A549 (cell line): ENCODE results near the gene SYNE3. TPM values are rescaled to one million over a fixed set of nuclear protein-coding genes. Genes with fewer than 3 reads are reported as not detected.

Source experiments
- ATAC-seq, 2 experiments: fragments of 200-7000 bp in 1 of 2; fragments of >200 bp in 1 of 2; cut with Nextera tagmentation in 1 of 2; cut with Tn5 transposase in 1 of 2; 3 replicates each; pipeline versions ENCODE4 v1.8.0 to v1.9.1; 2018 to 2020; ENCODE audit warnings: mild to moderate bottlenecking in 1 of 2, moderate library complexity in 1 of 2
- CTCF ChIA-PET: fragments of 300-600 bp; sonication (Branson Sonifier 250); formaldehyde crosslinking; extraction: SDS; loops from one replicate; lab custom pipeline; 2021; ENCODE audit warnings: antibody characterized with exemption, inconsistent platforms; lab: Yijun Ruan, JAX
- POLR2A ChIA-PET: fragments of 350-600 bp; formaldehyde crosslinking; extraction: SDS; loops from one replicate; lab custom pipeline; 2021; ENCODE audit warnings: antibody characterized with exemption, inconsistent platforms; lab: Yijun Ruan, JAX
- DNase-seq, 2 experiments: peaks; one replicate each; pipeline versions ENCODE4 v3.0.0 to v3.0.0-alpha.2; 2011 to 2016; ENCODE audit warnings: low read depth in 1 of 2, low spot score in 1 of 2
- FAIRE-seq: peaks from 2 replicates; lab custom pipeline; 2011; peaks lifted over from hg19 to GRCh38; lab: Jason Lieb, UNC
- H3K27ac ChIP-seq, 2 experiments: fragments of >200 bp; sonication (Bioruptor Twin); formaldehyde crosslinking; 3 replicates each; pipeline ENCODE4 v1.5.1; 2016 to 2017
- H3K4me1 ChIP-seq: fragments of >200 bp; sonication (Bioruptor Twin); formaldehyde crosslinking; 3 replicates; pipeline ENCODE4 v1.6.1; 2016
- H3K4me2 ChIP-seq: fragments of >200 bp; sonication (Bioruptor Twin); formaldehyde crosslinking; 3 replicates; pipeline ENCODE4 v1.6.1; 2016
- H3K4me3 ChIP-seq: fragments of >200 bp; sonication (Bioruptor Twin); formaldehyde crosslinking; 3 replicates; pipeline ENCODE4 v1.5.1; 2016
- H3K9me3 ChIP-seq: fragments of >200 bp; sonication (Bioruptor Twin); formaldehyde crosslinking; 3 replicates; pipeline ENCODE4 v1.6.1; 2016
- ATOH8 ChIP-seq: fragments of 250-450 bp; sonication (Bioruptor Pico); IDR thresholded peaks from 2 replicates; pipeline ENCODE4 v1.5.0; 2020; ENCODE audit warnings: low read depth, mild to moderate bottlenecking, moderate library complexity
- CEBPB ChIP-seq, 2 experiments: fragments of >200 bp in 1 of 2; sonication (Bioruptor Twin) in 1 of 2; formaldehyde crosslinking in 1 of 2; IDR thresholded peaks; 2 replicates each; pipeline ENCODE4 v1.6.1; 2012 to 2016
- CTCF ChIP-seq: fragments of >200 bp; sonication (Bioruptor Twin); formaldehyde crosslinking; IDR thresholded peaks from 3 replicates; pipeline ENCODE4 v1.5.1; 2016
- EHMT2 ChIP-seq: fragments of 200-600 bp; sonication (generic); IDR thresholded peaks from 2 replicates; pipeline ENCODE4 v1.6.1; 2016; ENCODE audit warnings: antibody characterized with exemption, low read depth, mild to moderate bottlenecking, moderate library complexity
- FOSB ChIP-seq: fragments of 250-450 bp; sonication (Bioruptor Pico); IDR thresholded peaks from 2 replicates; pipeline ENCODE4 v1.5.0; 2020; ENCODE audit warnings: mild to moderate bottlenecking, moderate library complexity
- FOXS1 ChIP-seq: fragments of 250-450 bp; sonication (Bioruptor Pico); IDR thresholded peaks from 2 replicates; pipeline ENCODE4 v1.5.0; 2020; ENCODE audit warnings: mild to moderate bottlenecking, moderate library complexity
- GATA3 ChIP-seq: IDR thresholded peaks from 2 replicates; pipeline ENCODE4 v1.6.1; 2012; ENCODE audit warnings: borderline replicate concordance
- HOXA7 ChIP-seq: fragments of 250-450 bp; sonication (Bioruptor Pico); IDR thresholded peaks from 2 replicates; pipeline ENCODE4 v1.5.0; 2020; ENCODE audit warnings: mild to moderate bottlenecking, moderate library complexity
- HOXB5 ChIP-seq: fragments of 250-450 bp; sonication (Bioruptor Pico); IDR thresholded peaks from 2 replicates; pipeline ENCODE4 v1.5.0; 2020; ENCODE audit warnings: mild to moderate bottlenecking, moderate library complexity
- KDM5A ChIP-seq: fragments of 200-600 bp; sonication (generic); IDR thresholded peaks from 2 replicates; pipeline ENCODE4 v1.6.1; 2016; ENCODE audit warnings: antibody characterized with exemption, mild to moderate bottlenecking
- MAFK ChIP-seq: fragments of 450-650 bp; IDR thresholded peaks from 2 replicates; pipeline ENCODE4 v1.6.1; 2014; ENCODE audit not compliant: partially characterized antibody
- MAZ ChIP-seq: fragments of 150-350 bp; IDR thresholded peaks from 2 replicates; pipeline ENCODE4 v1.6.1; 2014; ENCODE audit warnings: antibody characterized with exemption, low read depth, low read length, borderline replicate concordance
- PBX3 ChIP-seq: IDR thresholded peaks from 2 replicates; pipeline ENCODE4 v1.6.1; 2012
- PHF8 ChIP-seq: fragments of 200-600 bp; sonication (generic); IDR thresholded peaks from 2 replicates; pipeline ENCODE4 v1.6.1; 2016; ENCODE audit warnings: low read depth, mild to moderate bottlenecking, antibody characterized with exemption, moderate library complexity, borderline replicate concordance
- POLR2A ChIP-seq: IDR thresholded peaks from 2 replicates; pipeline ENCODE4 v1.6.1; 2012; ENCODE audit warnings: mild to moderate bottlenecking, low read length
- RAD21 ChIP-seq, 2 experiments: fragments of >200 bp in 1 of 2; sonication (Bioruptor Twin) in 1 of 2; formaldehyde crosslinking in 1 of 2; IDR thresholded peaks in 1 of 2; conservative IDR thresholded peaks in 1 of 2; 2 replicates in 1 of 2; 3 replicates in 1 of 2; pipeline ENCODE4 v1.6.1; 2012 to 2018; ENCODE audit warnings: inconsistent platforms in 1 of 2
- RARB ChIP-seq: fragments of 250-450 bp; sonication (Bioruptor Pico); IDR thresholded peaks from 2 replicates; pipeline ENCODE4 v1.8.0; 2021; ENCODE audit warnings: mild to moderate bottlenecking, moderate library complexity
- RFX5 ChIP-seq: fragments of 450-650 bp; IDR thresholded peaks from 2 replicates; pipeline ENCODE4 v1.7.1; 2014; ENCODE audit warnings: antibody characterized with exemption, mild to moderate bottlenecking, moderate library complexity
- RNF2 ChIP-seq: fragments of 200-600 bp; sonication (generic); IDR thresholded peaks from 2 replicates; pipeline ENCODE4 v1.6.1; 2016; ENCODE audit warnings: low read depth, mild to moderate bottlenecking, antibody characterized with exemption, moderate library complexity, borderline replicate concordance
- TFCP2L1 ChIP-seq: fragments of 250-450 bp; sonication (Bioruptor Pico); IDR thresholded peaks from 2 replicates; pipeline ENCODE4 v1.5.0; 2021; ENCODE audit warnings: mild to moderate bottlenecking
- ZNF302 ChIP-seq: fragments of 250-450 bp; sonication (Bioruptor Pico); IDR thresholded peaks from 2 replicates; pipeline ENCODE4 v1.9.0; 2021; ENCODE audit warnings: inconsistent platforms, mild to moderate bottlenecking, moderate library complexity
- WGBS: methylation state at CpG from one replicate; pipeline ENCODE4 v1.1.6; 2017; ENCODE audit errors: missing lambda C conversion rate; 5-methylcytosine and 5-hydroxymethylcytosine counted together
- polyA plus RNA-seq, 4 experiments: library from polyadenylated mRNA; depleted of rRNA in 3 of 4; stranded (reverse); fragments of >200 nt; fragmentation: RNase III in 1 of 4; extraction: RNeasy Plus Mini Kit Qiagen cat#74134 plus additional on column Dnase treatment in 1 of 4; gene quantifications; 2 replicates in 3 of 4; 3 replicates in 1 of 4; pipeline ENCODE4 v1.2.3, GENCODE V29; 2011 to 2017
- TF ChIP-seq, protein P1 (sequence below): fragments of 250-450 bp; sonication (Bioruptor Pico); IDR thresholded peaks from 2 replicates; pipeline ENCODE4 v1.5.0; 2021; ENCODE audit warnings: mild to moderate bottlenecking, moderate library complexity, borderline replicate concordance
- TF ChIP-seq, protein P2 (sequence below): IDR thresholded peaks from 2 replicates; pipeline ENCODE4 v1.6.1; 2012

Gene SYNE3
- polyA plus RNA-seq, 2 of the 4 experiments (the other 2 are of a cell fraction) = 0.05 to 0.08 TPM

GRCh38 chr14:95488376-95489213, 27.9 kb downstream of the SYNE3 start:
- no peak overlapping the region for H3K4me3 ChIP-seq
- 77% methylated on average over 4 of the region's 6 CpGs for WGBS
- H3K4me1 ChIP-seq = peaks cover 11% of the 10 kb centered on the region
- no peak overlapping the region for H3K27ac ChIP-seq
- H3K4me2 ChIP-seq = no peak overlapping the region
- FAIRE-seq (no peak), ATAC-seq (no peak)
- H3K9me3 ChIP-seq = no peaks in the 10 kb centered on the region
- POLR2A ChIA-PET = no interaction called here
- TF ChIP-seq MAFK = no peak
- no peak for TF ChIP-seq CEBPB (IDR thresholded peaks at IDR 0.05)
- TF ChIP-seq HOXA7 (CRISPR knock-in tag) = no peak
- no peak for TF ChIP-seq MAZ
- no peak for TF ChIP-seq RNF2
- no peak for TF ChIP-seq ZNF302 (CRISPR knock-in tag)
- no peak for TF ChIP-seq RAD21 (conservative IDR thresholded peaks at IDR 0.05 in 1 of 2, IDR thresholded peaks at IDR 0.05 in 1 of 2)
- no peak for TF ChIP-seq RFX5
- no peak for TF ChIP-seq RARB (CRISPR knock-in tag)
- TF ChIP-seq GATA3 = no peak
- no peak for TF ChIP-seq CTCF
- no peak for TF ChIP-seq PHF8
- TF ChIP-seq, all 56 proteins: peak for 0
- CTCF ChIA-PET = interaction anchor here (0.7 kb wide), 1 partner anchor 56 kb away, joined by 3 read pairs; no protein-coding TSS in a partner anchor
- DNase-seq = no peak

DNA sequence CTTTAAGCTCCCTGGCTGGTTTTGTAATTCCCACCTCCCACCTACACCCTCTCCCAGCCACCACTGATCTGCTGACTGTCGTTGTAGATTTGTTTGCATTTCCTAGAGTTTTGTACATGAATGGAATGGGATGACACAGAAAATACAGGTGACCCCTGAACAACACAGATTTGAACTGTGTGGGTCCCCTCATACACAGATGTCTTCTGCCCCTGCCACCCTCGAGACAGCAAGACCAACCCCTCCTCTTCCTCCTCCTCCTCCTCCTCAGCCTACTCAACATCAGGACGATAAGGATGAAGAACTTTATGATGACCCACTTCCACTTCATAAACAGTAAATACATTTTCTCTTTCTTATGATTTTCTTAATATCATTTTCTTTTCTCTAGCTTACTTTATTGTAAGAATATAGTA, 28.8 kb downstream of the SYNE3 start:
- TF ChIP-seq ATOH8 (no peak), POLR2A (no peak), FOSB (CRISPR knock-in tag) (no peak), HOXB5 (CRISPR knock-in tag) (no peak), PHF8 (no peak), PBX3 (no peak), FOXS1 (no peak), TFCP2L1 (CRISPR knock-in tag) (no peak), HOXA7 (CRISPR knock-in tag) (no peak), CEBPB (IDR thresholded peaks at IDR 0.05) (no peak), KDM5A (no peak), RFX5 (no peak), EHMT2 (no peak), GATA3 (no peak)
- TF ChIP-seq, protein P1, sequence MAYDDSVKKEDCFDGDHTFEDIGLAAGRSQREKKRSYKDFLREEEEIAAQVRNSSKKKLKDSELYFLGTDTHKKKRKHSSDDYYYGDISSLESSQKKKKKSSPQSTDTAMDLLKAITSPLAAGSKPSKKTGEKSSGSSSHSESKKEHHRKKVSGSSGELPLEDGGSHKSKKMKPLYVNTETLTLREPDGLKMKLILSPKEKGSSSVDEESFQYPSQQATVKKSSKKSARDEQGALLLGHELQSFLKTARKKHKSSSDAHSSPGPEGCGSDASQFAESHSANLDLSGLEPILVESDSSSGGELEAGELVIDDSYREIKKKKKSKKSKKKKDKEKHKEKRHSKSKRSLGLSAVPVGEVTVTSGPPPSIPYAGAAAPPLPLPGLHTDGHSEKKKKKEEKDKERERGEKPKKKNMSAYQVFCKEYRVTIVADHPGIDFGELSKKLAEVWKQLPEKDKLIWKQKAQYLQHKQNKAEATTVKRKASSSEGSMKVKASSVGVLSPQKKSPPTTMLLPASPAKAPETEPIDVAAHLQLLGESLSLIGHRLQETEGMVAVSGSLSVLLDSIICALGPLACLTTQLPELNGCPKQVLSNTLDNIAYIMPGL (CRISPR knock-in tag) = no peak
- TF ChIP-seq, protein P2, sequence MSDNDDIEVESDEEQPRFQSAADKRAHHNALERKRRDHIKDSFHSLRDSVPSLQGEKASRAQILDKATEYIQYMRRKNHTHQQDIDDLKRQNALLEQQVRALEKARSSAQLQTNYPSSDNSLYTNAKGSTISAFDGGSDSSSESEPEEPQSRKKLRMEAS = no peak
- TF ChIP-seq, all 56 proteins: peak for 0
- Histone ChIP-seq H3K4me3 (no peak overlapping the region), H3K4me1 (peaks cover 20% of the 10 kb centered on the region), H3K9me3 (no peaks in the 10 kb centered on the region), H3K4me2 (no peak overlapping the region), H3K27ac (no peak overlapping the region)
- no peak for ATAC-seq
- ChIA-PET POLR2A (no interaction called here), CTCF (interaction anchor here (0.7 kb wide), 1 partner anchor 56 kb away, joined by 3 read pairs; no protein-coding TSS in a partner anchor)
- 14% methylated on average over 3 of the region's 3 CpGs for WGBS
- FAIRE-seq = no peak
- no peak for DNase-seq
